ENCODE measurements around the gene RREB1. TPM values are rescaled to one million over a fixed set of nuclear protein-coding genes. Genes with fewer than 3 reads are reported as not detected.

The RREB1 gene
- total RNA-seq, 1 experiment from 2014 or later = 38.4 TPM

- Mint-ChIP-seq H3K9me3 (ENCODE audit: low read depth, unreplicated experiment) (no peaks in the 10 kb centered on the region), H3K4me3 (ENCODE audit: low read depth, unreplicated experiment) (no peak overlapping the region), H3K4me1 (ENCODE audit: low read depth, unreplicated experiment) (peaks cover 41% of the 10 kb centered on the region), H3K27me3 (ENCODE audit: unreplicated experiment) (no peaks in the 10 kb centered on the region), H3K27ac (ENCODE audit: unreplicated experiment) (peak overlapping the region; percentile 50), H3K36me3 (ENCODE audit: insufficient read depth, unreplicated experiment) (peaks cover 14% of the 10 kb centered on the region)
- CTCF ChIA-PET = no interaction called here
- TF ChIP-seq CTCF (IDR thresholded peaks at IDR 0.05; ENCODE audit: unreplicated experiment) = no peak
- intact Hi-C loops (cut with micrococcal nuclease; ENCODE audit: unreplicated experiment) = no loop called here
- DNase-seq = no peak
- BruUV-seq (replicated peaks) = no TSS peak
These were observed 22.2 kb downstream of the RREB1 start for GRCh38 chr6:7129784-7130569.

GRCh38 chr6:7131390-7131789 lies 23.6 kb downstream of the RREB1 start:
- no peak for TF ChIP-seq CTCF (IDR thresholded peaks at IDR 0.05; ENCODE audit: unreplicated experiment)
- intact Hi-C loops (cut with micrococcal nuclease; ENCODE audit: unreplicated experiment) = no loop called here
- H3K27me3 Mint-ChIP-seq (ENCODE audit: unreplicated experiment) = no peaks in the 10 kb centered on the region
- H3K36me3 Mint-ChIP-seq (ENCODE audit: insufficient read depth, unreplicated experiment) = peaks cover 10% of the 10 kb centered on the region
- H3K4me1 Mint-ChIP-seq (ENCODE audit: low read depth, unreplicated experiment) = peaks cover 41% of the 10 kb centered on the region
- DNase-seq = no peak
- H3K4me3 Mint-ChIP-seq (ENCODE audit: low read depth, unreplicated experiment) = no peak overlapping the region
- BruUV-seq (replicated peaks) = no TSS peak
- no peaks in the 10 kb centered on the region for H3K9me3 Mint-ChIP-seq (ENCODE audit: low read depth, unreplicated experiment)
- CTCF ChIA-PET = no interaction called here
- H3K27ac Mint-ChIP-seq (ENCODE audit: unreplicated experiment) = no peak overlapping the region

GRCh38 chr6:7132398-7133035 lies 24.8 kb downstream of the RREB1 start:
- DNase-seq = no peak
- H3K27ac Mint-ChIP-seq (ENCODE audit: unreplicated experiment) = no peak overlapping the region
- CTCF ChIA-PET = no interaction called here
- no TSS peak for BruUV-seq (replicated peaks)
- H3K36me3 Mint-ChIP-seq (ENCODE audit: insufficient read depth, unreplicated experiment) = peaks cover 6% of the 10 kb centered on the region
- H3K4me3 Mint-ChIP-seq (ENCODE audit: low read depth, unreplicated experiment) = no peak overlapping the region
- peaks cover 31% of the 10 kb centered on the region for H3K4me1 Mint-ChIP-seq (ENCODE audit: low read depth, unreplicated experiment)
- no peaks in the 10 kb centered on the region for H3K27me3 Mint-ChIP-seq (ENCODE audit: unreplicated experiment)
- H3K9me3 Mint-ChIP-seq (ENCODE audit: low read depth, unreplicated experiment) = no peaks in the 10 kb centered on the region
- no peak for TF ChIP-seq CTCF (IDR thresholded peaks at IDR 0.05; ENCODE audit: unreplicated experiment)
- intact Hi-C loops (cut with micrococcal nuclease; ENCODE audit: unreplicated experiment) = no loop called here

- no peak for TF ChIP-seq CTCF (IDR thresholded peaks at IDR 0.05; ENCODE audit: unreplicated experiment)
- no peaks in the 10 kb centered on the region for H3K9me3 Mint-ChIP-seq (ENCODE audit: low read depth, unreplicated experiment)
- no peak for DNase-seq
- CTCF ChIA-PET = interaction anchor here (0.8 kb wide), 1 partner anchor 10 kb away, joined by 3 read pairs; no protein-coding TSS in a partner anchor
- H3K36me3 Mint-ChIP-seq (ENCODE audit: insufficient read depth, unreplicated experiment) = peaks cover 2% of the 10 kb centered on the region
- intact Hi-C loops (cut with micrococcal nuclease; ENCODE audit: unreplicated experiment) = no loop called here
- BruUV-seq (replicated peaks) = no TSS peak
- H3K4me3 Mint-ChIP-seq (ENCODE audit: low read depth, unreplicated experiment) = no peak overlapping the region
- peaks cover 14% of the 10 kb centered on the region for H3K4me1 Mint-ChIP-seq (ENCODE audit: low read depth, unreplicated experiment)
- H3K27me3 Mint-ChIP-seq (ENCODE audit: unreplicated experiment) = no peaks in the 10 kb centered on the region
- H3K27ac Mint-ChIP-seq (ENCODE audit: unreplicated experiment) = no peak overlapping the region
These were observed 27.4 kb downstream of the RREB1 start for GRCh38 chr6:7134999-7135745.

All from Calu3 (cell line).